IMR-90 (cell line): ENCODE data around the gene ANKRD13A. TPM values are rescaled to one million over a fixed set of nuclear protein-coding genes. Genes with fewer than 3 reads are reported as not detected.

Experiments used
- ATAC-seq: fragments of 200-7000 bp; cut with Tn5 transposase; 2 replicates; pipeline ENCODE4 v1.9.1; 2020; ENCODE audit warnings: low read depth, mild to moderate bottlenecking, moderate library complexity
- BruUV-seq: library from RNA; stranded (reverse); fragments of 400-500 nt; replicated peaks from 2 replicates; lab custom pipeline; 2021; lab: Mats Ljungman, UMichigan
- CTCF ChIA-PET: fragments of 300-600 bp; formaldehyde crosslinking; extraction: SDS; loops from one replicate; lab custom pipeline; 2021; ENCODE audit warnings: antibody characterized with exemption; lab: Yijun Ruan, JAX
- POLR2A ChIA-PET: fragments of 300-600 bp; sonication (Branson Sonifier 250); formaldehyde crosslinking; loops from one replicate; lab custom pipeline; 2022; ENCODE audit warnings: antibody characterized with exemption; ENCODE audit not compliant: unreplicated experiment; lab: Charles Lee
- DNase-seq: peaks from one replicate; pipeline ENCODE4 v3.0.0; 2013
- H2AFZ ChIP-seq: replicated peaks from 2 replicates; pipeline ENCODE3; 2013; ENCODE audit warnings: low read length, mild to moderate bottlenecking; ENCODE audit not compliant: poor library complexity
- H2AK5ac ChIP-seq: 2 replicates; pipeline ENCODE4 v1.6.1; 2013; ENCODE audit warnings: low read depth, low read length, inconsistent platforms
- H2AK9ac ChIP-seq: replicated peaks from 2 replicates; pipeline ENCODE3; 2013; ENCODE audit warnings: mild to moderate bottlenecking, low read depth, low read length, moderate library complexity; ENCODE audit not compliant: poor library complexity
- H2BK120ac ChIP-seq: 2 replicates; pipeline ENCODE4 v1.6.1; 2013; ENCODE audit warnings: low read depth, low read length, inconsistent platforms
- H2BK15ac ChIP-seq: 3 replicates; pipeline ENCODE4 v1.6.1; 2013; ENCODE audit warnings: low read depth, low read length, inconsistent platforms
- H2BK20ac ChIP-seq: 2 replicates; pipeline ENCODE4 v1.6.1; 2013; ENCODE audit warnings: low read depth, mild to moderate bottlenecking, inconsistent platforms, low read length, moderate library complexity
- H2BK5ac ChIP-seq: 2 replicates; pipeline ENCODE4 v1.6.1; 2013; ENCODE audit warnings: mild to moderate bottlenecking, low read depth, low read length, inconsistent platforms; ENCODE audit not compliant: poor library complexity, severe bottlenecking
- H3K14ac ChIP-seq: replicated peaks from 2 replicates; pipeline ENCODE4 v1.6.1; 2013; ENCODE audit warnings: low read depth, low read length, inconsistent platforms
- H3K18ac ChIP-seq: 2 replicates; pipeline ENCODE4 v1.6.1; 2013; ENCODE audit warnings: low read depth, low read length, control low read depth
- H3K23ac ChIP-seq: 2 replicates; pipeline ENCODE4 v1.6.1; 2013; ENCODE audit warnings: low read depth, low read length, inconsistent platforms
- H3K27ac ChIP-seq: 2 replicates; pipeline ENCODE4 v1.5.1; 2013; ENCODE audit warnings: mild to moderate bottlenecking, control low read depth, low read length; ENCODE audit not compliant: insufficient read depth
- H3K27me3 ChIP-seq: 2 replicates; pipeline ENCODE4 v1.6.1; 2013; ENCODE audit warnings: low read length; ENCODE audit not compliant: control insufficient read depth, insufficient read depth
- H3K36me3 ChIP-seq: 2 replicates; pipeline ENCODE4 v1.6.1; 2013; ENCODE audit warnings: low read length, mixed read lengths; ENCODE audit not compliant: control insufficient read depth, insufficient read depth
- H3K4ac ChIP-seq: 2 replicates; pipeline ENCODE4 v1.6.1; 2013; ENCODE audit warnings: low read depth, low read length, inconsistent platforms
- H3K4me1 ChIP-seq: 2 replicates; pipeline ENCODE4 v1.6.1; 2013; ENCODE audit warnings: low read length, mixed read lengths; ENCODE audit not compliant: control insufficient read depth, insufficient read depth
- H3K4me2 ChIP-seq: 2 replicates; pipeline ENCODE4 v1.6.1; 2013; ENCODE audit warnings: low read depth, mild to moderate bottlenecking, control low read depth, low read length, moderate library complexity
- H3K4me3 ChIP-seq: 2 replicates; pipeline ENCODE4 v1.5.1; 2013; ENCODE audit warnings: low read depth, mild to moderate bottlenecking, control low read depth, low read length, moderate library complexity; ENCODE audit not compliant: insufficient read depth
- H3K56ac ChIP-seq: 2 replicates; pipeline ENCODE4 v1.6.1; 2013; ENCODE audit warnings: low read length, inconsistent platforms; ENCODE audit not compliant: insufficient read depth; ENCODE audit errors: extremely low read depth
- H3K79me1 ChIP-seq, 2 experiments: 2 replicates each; pipeline ENCODE4 v1.6.1; 2013; ENCODE audit warnings: low read length in 2 of 2, inconsistent platforms in 1 of 2, low read depth in 1 of 2
- H3K9ac ChIP-seq: 2 replicates; pipeline ENCODE4 v1.6.1; 2013; ENCODE audit warnings: low read depth, low read length, control low read depth
- H3K9me1 ChIP-seq: 2 replicates; pipeline ENCODE4 v1.6.1; 2013; ENCODE audit warnings: low read length, inconsistent platforms; ENCODE audit not compliant: insufficient read depth
- H3K9me3 ChIP-seq: 2 replicates; pipeline ENCODE4 v1.6.1; 2013; ENCODE audit warnings: low read length; ENCODE audit not compliant: control insufficient read depth, insufficient read depth
- H4K20me1 ChIP-seq: 2 replicates; pipeline ENCODE4 v1.6.1; 2013; ENCODE audit warnings: low read length, inconsistent platforms; ENCODE audit not compliant: insufficient read depth
- H4K5ac ChIP-seq: 2 replicates; pipeline ENCODE4 v1.6.1; 2013; ENCODE audit warnings: mild to moderate bottlenecking, low read depth, low read length, control low read depth
- H4K8ac ChIP-seq, 2 experiments: 2 replicates each; pipeline ENCODE4 v1.6.1; 2013; ENCODE audit warnings: low read depth in 2 of 2, low read length in 2 of 2, control low read depth in 1 of 2, inconsistent platforms in 1 of 2
- H4K91ac ChIP-seq: 2 replicates; pipeline ENCODE4 v1.6.1; 2013; ENCODE audit warnings: low read depth, low read length, inconsistent platforms; ENCODE audit not compliant: insufficient read depth
- BHLHE40 ChIP-seq: fragments of 150-350 bp; IDR thresholded peaks from 2 replicates; pipeline ENCODE4 v1.6.1; 2016; ENCODE audit warnings: mild to moderate bottlenecking, low read depth, low read length
- CEBPB ChIP-seq: IDR thresholded peaks from 2 replicates; pipeline ENCODE4 v1.6.1; 2012; ENCODE audit warnings: low read depth, low read length, improper control_type of control experiment
- CTCF ChIP-seq: conservative IDR thresholded peaks from 2 replicates; pipeline ENCODE4 v1.5.1; 2012; ENCODE audit warnings: mild to moderate bottlenecking, low read depth, low read length, improper control_type of control experiment
- ELK1 ChIP-seq: fragments of 150-350 bp; IDR thresholded peaks from 2 replicates; pipeline ENCODE4 v1.6.1; 2016; ENCODE audit warnings: low read depth, mild to moderate bottlenecking, low read length, moderate library complexity, borderline replicate concordance
- MAFK ChIP-seq: IDR thresholded peaks from 2 replicates; pipeline ENCODE4 v1.6.1; 2012; ENCODE audit warnings: low read depth, low read length, improper control_type of control experiment
- MXI1 ChIP-seq: IDR thresholded peaks from 2 replicates; pipeline ENCODE4 v1.6.1; 2012; ENCODE audit warnings: low read depth, mild to moderate bottlenecking, low read length, moderate library complexity, borderline replicate concordance
- WGBS, 2 experiments: methylation state at CpG; one replicate each; pipeline versions ENCODE4 v1.1.5 to v1.1.7; 2013; ENCODE audit warnings: missing lambda C conversion rate in 2 of 2; ENCODE audit not compliant: insufficient read length in 1 of 2; ENCODE audit errors: extremely low coverage in 2 of 2; 5-methylcytosine and 5-hydroxymethylcytosine counted together
- dilution Hi-C: fragments of 300-500 bp; cut with HindIII; formaldehyde crosslinking; loops from one replicate; pipeline ENCODE4 v1.14.3; 2018; ENCODE audit warnings: low sequenced_read_pairs; ENCODE audit not compliant: unreplicated experiment
- in situ Hi-C: fragments of 300-500 bp; cut with MboI; formaldehyde crosslinking; loops from 3 replicates; pipeline ENCODE4 v1.14.3; 2019; ENCODE audit warnings: low sequenced_read_pairs, inconsistent platforms, mixed read lengths
- intact Hi-C: fragments of 100-400 bp; cut with micrococcal nuclease; formaldehyde crosslinking; loops from 2 replicates; pipeline ENCODE4 v1.10.0; 2022
- polyA plus RNA-seq, 3 experiments: library from polyadenylated mRNA; depleted of rRNA; stranded (reverse); fragments of >200 nt; gene quantifications; 2 replicates each; pipeline ENCODE4 v1.2.3, GENCODE V29; 2012; ENCODE audit warnings: low replicate concordance in 1 of 3
- total RNA-seq: library from RNA; depleted of rRNA; stranded (reverse); fragments of >200 nt; gene quantifications from 2 replicates; pipeline ENCODE4 v1.2.3, GENCODE V29; 2012

Gene ANKRD13A
- total and polyA plus RNA-seq, 2 of the 4 experiments (the other 2 are of a cell fraction) = 299 to 449 TPM

- Histone ChIP-seq H2BK20ac (no peak overlapping the region), H2BK120ac (no peak overlapping the region), H4K20me1 (peaks cover 34% of the 10 kb centered on the region), H4K91ac (no peak overlapping the region), H3K9me3 (no peaks in the 10 kb centered on the region), H4K8ac (no peak overlapping the region), H3K9ac (no peak overlapping the region), H3K56ac (no peak overlapping the region), H4K5ac (no peak overlapping the region), H3K23ac (no peak overlapping the region), H3K36me3 (peaks cover 31% of the 10 kb centered on the region), H2AFZ (no peak overlapping the region), H3K4me2 (no peak overlapping the region), H3K14ac (no peak overlapping the region), H3K4me1 (peaks cover 8% of the 10 kb centered on the region), H3K4me3 (no peak overlapping the region), H2AK9ac (no peak overlapping the region), H3K27ac (peak overlapping the region; percentile 4; the same call in 1 of the 2 replicates), H3K27me3 (no peaks in the 10 kb centered on the region), H2BK15ac (no peak overlapping the region), H3K9me1 (peaks cover 17% of the 10 kb centered on the region), H3K4ac (no peak overlapping the region), H3K18ac (no peak overlapping the region), H2BK5ac (no peak overlapping the region), H2AK5ac (0 out of 2 replicates have a peak overlapping the region, but pooled peaks have one; percentile 7), H3K79me1 (peaks cover 27 to 44% of the 10 kb centered on the region in 2 experiments)
- no peak for TF ChIP-seq BHLHE40
- peak; percentile 85 for TF ChIP-seq CEBPB
- TF ChIP-seq MXI1 = no peak
- no peak for TF ChIP-seq ELK1
- TF ChIP-seq MAFK = no peak
- TF ChIP-seq CTCF = no peak
- dilution Hi-C loops (no loop called here), intact Hi-C loops (no loop called here), in situ Hi-C loops (no loop called here)
- no TSS peak for BruUV-seq
- no peak for DNase-seq
- ChIA-PET CTCF (interaction anchor here (1.4 kb wide), 1 partner anchor 10 kb away, joined by 3 read pairs; no protein-coding TSS in a partner anchor), POLR2A (interaction anchor here (0.8 kb wide), 1 partner anchor 12 kb away, joined by 7 read pairs; no protein-coding TSS in a partner anchor)
- no peak for ATAC-seq
- WGBS, 2 experiments = no CpG with 5 or more reads among the region's 4 CpGs
Observed at GRCh38 chr12:110012659-110013058, 13.4 kb downstream of the ANKRD13A start.
